Activated CD8-positive, alpha-beta memory T cell treated with anti-CD3 and anti-CD28 coated beads, Interleukin-2, amount 50 U/mL, for 24 hours (primary cell): ENCODE measurements around the gene FBN2.

ENCODE experiments used
- DNase-seq: peaks from one replicate; pipeline ENCODE4 v3.0.0-alpha.2; 2020; ENCODE audit errors: extremely low read depth

FBN2 gene

DNA sequence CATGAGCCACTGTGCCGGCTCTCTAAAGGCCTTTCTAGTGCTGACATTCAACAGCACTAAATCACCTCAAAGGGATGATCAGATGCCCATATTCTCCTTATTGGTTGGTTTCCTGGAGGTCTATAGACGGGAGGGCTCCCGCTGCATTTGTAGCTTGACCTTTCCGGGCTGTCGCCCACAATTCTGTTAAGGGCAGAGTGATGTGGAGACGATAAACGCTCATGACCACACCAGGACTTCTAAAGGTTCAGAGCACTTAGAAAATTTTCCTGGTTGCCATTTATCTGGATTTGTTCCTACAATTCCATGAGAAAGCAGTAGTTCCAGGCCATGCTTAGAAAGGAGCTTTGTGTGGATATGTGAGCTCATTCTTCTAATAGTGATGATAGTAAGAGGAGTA is 284.2 kb downstream of the FBN2 start:
- no peak for DNase-seq

DNA sequence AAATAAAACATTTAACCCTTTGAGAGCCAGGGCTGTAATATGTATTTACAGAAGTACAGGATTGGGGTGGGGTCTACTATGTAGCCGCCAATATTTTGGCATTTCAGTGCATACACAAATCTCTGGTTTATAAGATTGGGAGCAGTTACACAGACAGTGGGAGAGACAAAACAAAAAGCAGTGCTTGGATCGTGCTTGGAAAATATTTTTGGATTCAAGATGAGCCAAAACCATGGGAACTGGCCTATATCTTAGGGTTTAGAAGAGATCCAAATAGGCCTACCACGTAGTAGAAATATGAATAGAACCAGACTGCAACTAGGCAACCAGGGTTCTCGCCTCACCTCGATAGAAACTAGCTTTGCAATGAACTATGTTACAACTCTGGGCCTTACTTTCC is 284.9 kb downstream of the FBN2 start:
- DNase-seq = no peak

DNA sequence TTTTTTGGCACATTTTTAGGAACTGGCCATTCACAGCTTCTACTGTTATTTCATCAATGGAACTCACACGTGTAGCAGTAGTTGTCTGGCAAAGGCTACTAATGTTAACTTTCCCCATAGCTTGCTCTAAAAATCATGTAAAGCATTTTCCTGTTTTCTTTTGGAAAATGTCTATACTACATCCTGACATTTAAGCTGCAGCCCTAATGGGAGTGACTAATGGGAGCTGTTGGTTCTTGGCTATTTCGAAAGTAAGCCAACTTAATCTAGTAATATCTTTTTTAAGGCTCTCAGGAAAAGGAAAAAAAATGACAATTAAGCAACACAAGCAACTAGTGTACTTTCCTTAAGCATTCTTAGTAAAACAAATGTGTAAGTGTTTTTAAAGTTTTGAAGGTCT is 285.3 kb downstream of the FBN2 start:
- no peak for DNase-seq

DNA sequence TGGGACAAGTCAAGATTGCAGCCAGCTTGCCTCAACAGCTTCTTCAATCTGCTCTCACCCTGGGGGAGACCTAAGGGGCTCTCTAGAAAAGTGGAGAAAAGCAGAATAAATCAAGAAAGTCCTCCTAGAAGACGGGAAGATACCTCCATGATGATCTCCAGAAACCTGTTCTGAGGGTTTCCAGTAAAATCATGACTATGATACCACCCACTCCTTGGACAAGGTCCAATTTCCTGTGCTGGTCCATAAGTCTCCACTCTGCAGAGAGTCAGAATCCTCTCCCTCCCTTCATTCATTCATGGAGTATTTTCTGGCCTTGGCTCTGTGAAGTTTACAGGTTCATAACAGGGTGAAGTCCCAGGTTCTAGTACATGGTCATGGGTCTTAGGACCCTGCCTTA is 285.8 kb downstream of the FBN2 start:
- DNase-seq = no peak

DNA sequence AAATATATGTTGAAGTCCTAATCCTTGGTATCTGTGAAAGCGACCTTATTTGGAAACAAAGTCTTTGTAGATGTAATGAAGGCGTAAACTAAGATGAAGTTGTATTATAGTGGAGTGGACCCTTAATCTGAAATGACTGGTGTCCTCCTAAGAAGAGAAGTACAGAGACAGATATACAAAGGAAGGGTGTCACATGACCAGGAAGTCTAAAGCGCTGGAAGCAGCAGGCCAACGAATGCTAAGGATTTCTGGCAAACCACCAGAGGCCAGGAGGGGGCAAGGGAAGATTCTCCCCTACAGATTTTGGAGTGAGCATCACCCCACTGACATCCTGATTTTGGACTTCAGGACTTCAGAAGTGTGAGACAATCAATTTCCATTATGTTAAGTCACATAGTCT is 292.1 kb downstream of the FBN2 start:
- no peak for DNase-seq

DNA sequence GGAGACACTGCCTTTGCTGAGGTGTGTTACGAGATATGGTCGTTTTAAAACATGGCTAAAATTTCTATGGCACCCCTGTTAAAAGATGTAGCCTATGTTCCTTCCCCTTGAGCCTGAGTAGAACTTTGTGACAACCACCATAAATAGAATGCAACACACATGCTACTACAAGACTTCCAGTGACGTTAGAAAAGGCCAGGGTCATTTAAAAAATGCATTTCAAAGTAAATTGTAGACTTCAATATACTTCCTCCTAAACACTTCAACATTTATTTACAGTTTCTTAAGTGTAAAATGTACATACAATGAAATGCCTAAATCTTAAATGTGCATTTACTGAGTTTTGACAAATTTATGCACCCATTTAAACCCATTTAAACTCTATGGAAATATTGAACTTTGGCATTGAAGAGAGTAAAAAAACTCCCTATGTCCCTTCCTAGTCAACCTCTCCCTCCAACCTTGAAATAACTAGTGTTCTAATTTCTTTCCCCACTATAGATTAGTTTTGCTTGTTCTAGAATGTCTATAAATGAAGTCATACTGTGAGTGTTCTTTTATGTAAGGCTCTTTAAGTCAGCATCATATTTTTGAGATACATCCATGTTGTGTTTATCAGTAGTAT is 294.0 kb downstream of the FBN2 start:
- no peak for DNase-seq

DNA sequence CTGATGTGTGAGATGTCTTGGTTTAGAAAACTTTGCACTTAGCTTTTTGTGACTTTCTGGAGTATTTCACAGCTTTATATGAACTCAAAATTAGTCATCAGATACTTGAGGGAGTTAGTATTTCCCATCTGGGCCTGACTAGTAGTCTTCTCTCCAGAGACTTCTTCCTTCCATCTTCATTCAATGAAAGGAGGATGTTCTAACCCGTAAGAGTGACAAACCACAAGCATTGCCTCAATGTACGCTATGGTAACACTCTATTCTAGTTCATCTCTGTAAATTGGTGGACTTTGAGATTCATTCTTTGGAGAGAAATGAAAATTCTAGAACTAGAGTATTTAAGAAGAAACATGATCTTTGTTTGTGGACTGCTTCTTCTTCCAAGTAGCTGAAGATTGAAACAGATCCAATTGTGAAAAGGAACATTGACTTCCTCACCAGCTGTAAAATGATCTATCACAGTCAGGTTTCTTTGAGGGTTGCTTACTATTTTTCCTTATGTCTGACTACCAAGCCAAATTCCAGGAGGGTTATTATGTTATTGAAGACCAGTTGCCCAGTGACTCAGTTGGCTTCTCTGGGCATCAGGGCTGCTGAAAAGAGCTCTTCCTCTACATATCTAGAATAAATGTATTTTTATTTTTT is 296.9 kb downstream of the FBN2 start:
- DNase-seq = no peak

DNA sequence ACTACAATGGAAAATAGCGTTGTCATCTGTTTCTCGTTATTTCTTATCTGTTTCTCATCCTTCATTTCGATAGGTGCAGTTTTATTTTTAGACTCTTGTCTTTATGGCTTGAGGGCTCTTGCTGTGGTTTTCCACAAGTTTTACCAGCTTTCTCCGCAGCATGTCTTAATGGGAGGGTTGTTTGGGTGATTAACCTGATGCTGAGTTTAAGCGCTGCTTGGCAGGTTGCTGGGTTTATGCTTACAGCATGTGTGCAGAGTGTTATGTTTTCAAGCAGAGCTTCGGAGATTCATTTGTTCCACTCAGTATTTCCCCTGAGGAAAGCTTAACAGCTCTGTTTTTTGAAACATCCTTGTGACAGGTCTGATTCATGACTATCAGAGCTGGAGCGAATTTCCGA is 300.5 kb downstream of the FBN2 start:
- no peak for DNase-seq

DNA sequence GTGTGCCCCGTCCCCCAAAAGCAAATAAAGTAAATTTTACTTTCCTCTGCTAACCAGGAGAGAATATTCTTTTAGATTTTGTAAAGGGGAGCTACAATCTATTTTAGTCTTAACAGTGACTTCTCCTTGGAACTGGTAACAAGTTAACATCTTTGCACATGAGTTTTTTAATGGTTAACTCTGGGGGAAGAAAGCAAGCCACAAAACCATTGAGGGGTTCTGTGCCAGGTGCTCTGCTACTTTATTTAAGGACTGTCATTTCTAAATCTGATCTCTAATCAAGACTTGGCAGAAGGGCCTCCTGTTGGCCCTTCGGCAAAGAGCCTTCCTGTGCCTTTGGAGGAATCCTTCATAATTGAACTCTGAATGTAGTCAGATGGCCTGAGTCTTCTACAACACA is 301.0 kb downstream of the FBN2 start:
- no peak for DNase-seq

DNA sequence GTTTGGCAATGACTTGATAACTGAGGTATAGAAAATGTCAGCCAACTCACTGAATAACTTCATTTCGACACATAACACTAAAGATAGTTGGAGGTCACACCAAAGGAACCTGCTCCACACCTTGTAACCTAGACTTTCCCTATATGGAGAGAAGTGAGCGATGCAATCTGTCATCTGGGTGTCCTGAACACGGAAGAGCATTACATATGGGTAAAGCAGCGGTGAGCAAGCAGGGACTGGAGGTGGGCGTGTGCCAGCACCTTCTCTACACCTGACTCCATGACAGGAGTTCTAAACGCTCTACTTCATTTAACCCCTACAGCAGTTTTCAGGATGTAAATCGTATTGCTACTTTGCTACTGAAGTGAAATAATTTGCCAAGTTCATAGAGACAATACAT is 301.7 kb downstream of the FBN2 start:
- DNase-seq = no peak

DNA sequence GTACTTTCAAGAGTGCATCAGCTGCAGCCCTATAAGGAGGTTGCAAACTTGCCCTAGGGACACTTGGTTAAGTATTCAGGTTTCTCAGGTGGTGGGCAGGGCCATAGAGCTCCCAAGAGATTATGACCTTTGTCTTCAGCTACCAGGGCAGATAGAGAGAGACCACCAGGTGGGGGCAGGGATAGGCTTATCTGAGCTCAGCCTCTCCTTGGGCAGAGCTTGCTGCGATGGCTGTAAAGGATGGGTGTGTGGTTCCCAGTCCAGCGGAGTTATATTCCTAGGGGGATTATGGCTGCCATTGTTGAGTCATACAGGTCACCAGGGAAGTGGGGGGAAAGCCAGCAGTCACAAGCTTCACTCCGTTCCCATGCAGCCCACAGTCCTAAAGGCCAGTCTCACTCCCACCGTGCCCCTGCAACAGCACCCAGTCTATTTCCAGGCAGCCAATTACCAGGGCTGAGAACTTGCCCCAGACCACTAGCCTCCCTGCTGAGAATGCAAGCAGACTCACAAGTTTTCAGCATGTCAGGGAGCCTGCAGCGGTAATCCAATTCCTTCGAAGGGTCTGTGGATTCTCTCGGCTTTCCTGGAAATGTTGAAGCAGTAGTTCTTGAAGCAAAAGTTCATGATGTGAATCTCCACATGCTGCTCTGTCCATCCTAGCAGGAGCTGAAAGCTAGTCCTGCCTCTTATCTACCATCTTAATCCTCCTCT is 303.0 kb downstream of the FBN2 start:
- no peak for DNase-seq

DNA sequence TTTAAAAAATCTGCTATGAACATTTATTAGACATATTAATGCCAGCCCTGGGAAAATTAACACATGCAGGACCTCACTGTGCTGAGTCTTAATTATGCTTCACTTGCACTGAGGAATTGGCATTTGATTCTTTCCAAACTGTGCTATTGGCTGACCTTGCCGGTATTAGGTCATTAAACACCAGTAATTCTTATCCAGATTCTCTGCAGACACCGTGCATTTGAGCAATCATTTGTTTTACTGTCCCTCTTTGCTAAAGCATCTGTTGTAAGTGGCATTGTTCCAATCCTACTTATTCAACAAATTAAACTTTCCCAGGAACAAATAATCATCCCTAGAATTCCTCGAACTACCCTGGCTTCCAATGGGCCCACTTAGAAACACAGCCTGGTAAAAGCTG is 309.5 kb downstream of the FBN2 start:
- DNase-seq = no peak

DNA sequence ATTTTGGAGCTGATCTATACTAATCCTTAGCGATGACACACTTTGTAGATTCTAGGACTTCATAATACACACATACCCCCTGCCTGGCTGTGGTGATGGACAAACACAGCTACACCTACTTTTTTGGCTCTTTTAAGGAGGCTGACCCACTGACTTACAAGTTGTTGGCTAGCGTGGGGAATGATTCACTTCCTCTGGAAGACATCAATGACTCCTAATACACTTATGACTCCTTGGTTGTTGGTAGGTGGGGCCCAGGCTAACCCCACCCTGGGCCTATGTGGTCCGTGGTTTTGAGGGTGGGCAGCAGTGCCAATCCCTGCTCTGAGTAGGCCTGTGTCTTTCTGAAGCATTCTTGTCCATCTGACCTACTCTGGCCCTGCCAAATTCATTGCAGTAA is 310.0 kb downstream of the FBN2 start:
- no peak for DNase-seq

DNA sequence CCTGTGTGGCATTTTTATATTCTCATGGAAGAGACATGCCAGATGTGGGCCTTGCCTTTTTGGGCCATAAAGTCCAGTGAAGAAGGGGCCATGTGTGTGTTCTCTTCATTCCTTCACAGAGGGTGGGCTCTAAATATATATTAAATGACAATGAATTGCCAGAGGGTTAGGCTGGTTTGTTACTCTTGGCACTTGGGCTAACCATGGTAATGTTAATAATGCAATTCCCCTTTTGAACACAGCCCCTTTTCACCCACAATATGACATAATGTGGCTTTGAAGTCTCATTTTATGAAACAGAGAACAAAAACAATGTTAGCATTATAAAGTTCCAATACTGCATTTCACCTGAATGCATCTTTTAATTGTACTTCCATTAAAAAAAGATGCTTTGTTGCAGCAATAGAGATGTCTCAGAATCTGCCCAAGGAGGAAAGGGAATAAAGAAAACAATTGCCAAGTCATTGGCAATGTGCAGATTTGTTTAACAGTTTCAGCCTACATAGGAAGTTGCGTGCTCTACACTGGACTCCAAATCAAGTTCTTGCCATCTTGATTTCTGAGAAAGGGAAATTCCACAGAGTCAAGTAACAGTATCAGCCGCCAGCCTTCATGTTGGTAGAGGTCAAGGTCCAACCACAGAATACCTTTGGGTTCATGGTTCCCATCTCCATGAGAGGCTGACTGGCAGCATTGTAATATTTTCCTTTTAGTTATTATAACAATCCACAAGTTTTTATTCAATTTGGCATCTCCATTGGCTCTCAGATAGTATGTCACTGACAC is 312.6 kb downstream of the FBN2 start:
- DNase-seq = no peak

DNA sequence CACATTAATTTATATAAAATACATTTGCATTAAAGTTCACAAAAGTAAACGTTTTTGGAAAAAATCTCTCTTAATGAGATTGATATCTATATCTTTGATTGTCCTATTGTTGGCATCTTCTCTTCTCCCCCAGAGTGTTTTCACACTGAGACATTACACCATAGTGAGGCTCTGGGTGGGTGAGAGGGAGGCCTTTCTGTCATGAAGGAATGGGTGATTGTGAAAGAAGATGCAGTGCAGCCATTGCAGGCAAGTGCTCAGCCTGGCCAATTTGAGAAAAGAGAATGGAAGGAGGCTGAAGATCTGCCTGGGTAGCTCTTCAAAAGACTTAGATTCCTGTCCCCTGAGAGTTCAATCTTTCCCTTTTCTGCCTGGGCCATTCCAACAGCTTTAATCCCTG is 313.7 kb downstream of the FBN2 start:
- DNase-seq = no peak

DNA sequence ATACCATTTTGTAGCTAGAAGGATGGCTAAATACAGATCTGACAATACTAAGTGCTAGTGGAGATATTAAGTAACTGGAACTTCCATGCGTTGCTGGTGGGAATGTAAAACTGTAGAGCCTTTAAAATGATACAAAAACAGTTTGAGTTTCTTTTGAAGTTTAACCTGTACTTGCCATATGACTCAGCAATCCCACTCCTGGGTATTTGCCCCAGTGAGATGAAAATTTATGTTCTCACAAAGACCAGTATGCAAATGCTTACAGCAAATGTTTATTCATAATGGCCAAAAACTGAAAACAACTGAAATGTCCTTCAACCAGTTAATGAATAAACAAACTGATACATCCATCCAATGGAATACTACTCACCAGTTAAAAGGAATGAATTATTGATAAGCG is 317.2 kb downstream of the FBN2 start:
- no peak for DNase-seq

DNA sequence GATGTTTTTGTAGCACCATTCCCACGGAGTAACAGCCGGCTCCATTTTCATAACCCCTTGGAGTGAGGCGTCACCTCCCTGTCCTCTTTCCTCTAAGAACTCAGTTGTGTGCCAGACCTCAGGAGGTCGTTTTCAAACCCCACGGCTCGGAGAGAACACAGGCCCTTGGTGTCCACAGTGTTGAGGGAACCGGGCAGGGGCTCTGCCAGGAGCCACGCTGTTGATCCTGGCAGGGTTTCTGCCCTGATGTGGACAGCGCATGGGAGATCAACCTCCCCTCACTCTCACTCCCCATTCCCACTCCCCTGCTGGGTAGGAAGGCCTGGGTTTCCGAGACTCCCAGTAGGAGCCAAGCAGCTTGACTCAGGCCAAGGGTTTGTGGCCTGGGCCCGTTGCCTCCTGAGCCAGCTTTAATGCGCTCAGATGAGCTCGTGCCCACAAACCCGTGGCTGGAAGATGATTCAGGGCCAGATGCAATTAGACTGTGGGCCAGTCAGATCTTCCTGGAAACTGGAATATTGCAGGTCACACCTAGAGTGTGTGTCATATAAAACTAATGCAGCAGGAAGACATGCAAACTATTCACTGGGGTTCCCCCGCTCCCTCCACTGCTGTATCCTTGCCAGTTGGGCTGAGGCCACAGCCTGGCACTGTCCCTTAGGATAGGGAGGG is 321.0 kb downstream of the FBN2 start:
- no peak for DNase-seq

DNA sequence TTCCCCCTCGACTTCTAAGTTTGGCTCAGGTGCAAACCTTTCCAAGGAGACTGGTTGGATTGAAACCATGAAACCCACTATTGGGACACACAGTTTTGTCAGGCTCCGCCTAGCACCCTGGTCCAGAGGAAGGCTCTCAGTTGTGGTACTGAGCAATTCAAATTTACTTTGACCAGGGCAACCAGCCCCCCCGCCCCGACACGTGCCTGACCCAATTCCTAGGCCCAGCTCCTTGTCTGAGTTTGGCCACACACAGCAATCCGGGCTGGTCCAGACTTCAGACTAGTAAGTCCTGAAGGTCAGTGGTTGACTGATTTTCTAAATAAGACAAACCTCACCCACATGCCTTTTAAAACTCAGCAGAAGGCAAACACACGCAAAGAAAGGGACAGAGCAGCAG is 321.8 kb downstream of the FBN2 start:
- DNase-seq = no peak

DNA sequence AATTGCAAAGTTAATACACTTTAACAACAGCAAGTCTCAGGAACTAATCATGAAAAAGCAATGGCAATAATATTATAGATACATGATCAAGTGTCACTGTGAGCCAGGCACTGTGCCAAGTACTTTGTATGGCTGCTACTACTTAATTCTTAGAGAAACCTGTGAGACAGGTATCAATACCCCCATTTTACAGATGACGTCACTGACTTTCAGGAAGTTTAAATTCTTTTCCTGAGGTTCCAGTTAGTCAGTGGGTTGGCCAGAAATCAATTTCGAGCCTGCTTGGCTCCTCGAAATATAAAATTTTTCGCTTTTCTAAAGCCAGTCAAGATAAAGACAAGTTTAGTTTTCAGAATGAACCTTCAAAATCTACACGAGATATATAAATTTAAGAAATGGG is 324.2 kb downstream of the FBN2 start:
- DNase-seq = no peak

DNA sequence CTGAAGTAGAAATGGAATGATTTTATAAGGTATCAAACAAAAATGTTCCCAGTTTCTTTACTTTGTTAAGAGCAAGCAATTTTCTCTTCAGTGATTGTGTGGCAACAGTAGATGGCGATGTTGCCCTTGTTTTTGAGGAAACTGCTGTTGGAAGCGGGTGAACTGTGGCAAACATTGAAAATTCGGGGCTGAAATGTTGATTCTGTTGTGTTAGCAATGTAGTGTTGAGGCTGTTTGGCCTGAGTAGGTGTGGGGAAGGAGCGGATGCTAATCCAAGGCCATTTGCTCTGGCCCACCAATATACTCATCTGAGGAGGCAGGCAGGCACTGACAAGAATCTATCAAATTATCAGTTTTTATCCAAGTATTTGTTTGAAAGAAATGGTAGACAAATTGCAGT is 324.7 kb downstream of the FBN2 start:
- no peak for DNase-seq

DNA sequence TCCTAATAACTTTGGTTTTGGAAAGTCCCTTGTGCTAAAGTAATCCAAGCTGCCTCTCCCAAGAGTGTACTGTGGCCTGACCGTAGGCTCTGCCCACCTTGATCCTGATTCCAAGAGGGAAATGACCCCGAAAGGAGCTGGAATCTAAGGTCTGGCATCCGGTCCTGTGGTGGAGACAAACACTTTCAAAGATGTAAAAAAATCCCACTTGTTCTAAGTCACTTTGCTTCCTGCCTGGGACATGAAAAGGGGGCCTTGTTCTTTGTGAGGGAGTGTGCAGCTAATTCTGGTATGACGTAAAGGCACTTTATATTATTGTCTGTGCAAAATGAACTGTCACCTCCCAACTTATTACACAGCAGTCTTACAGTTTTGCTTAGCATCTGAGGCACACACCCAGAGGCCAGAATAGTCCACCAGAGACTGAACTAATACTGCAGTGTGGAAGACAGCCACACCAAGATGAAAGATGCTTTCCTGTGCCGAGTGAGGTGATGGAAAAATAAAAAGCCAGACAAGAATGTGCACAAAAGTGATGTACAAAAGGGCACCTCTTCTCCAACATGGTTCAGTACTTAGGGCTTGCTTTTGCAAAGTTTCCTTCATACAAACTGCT is 325.7 kb downstream of the FBN2 start:
- DNase-seq = no peak

DNA sequence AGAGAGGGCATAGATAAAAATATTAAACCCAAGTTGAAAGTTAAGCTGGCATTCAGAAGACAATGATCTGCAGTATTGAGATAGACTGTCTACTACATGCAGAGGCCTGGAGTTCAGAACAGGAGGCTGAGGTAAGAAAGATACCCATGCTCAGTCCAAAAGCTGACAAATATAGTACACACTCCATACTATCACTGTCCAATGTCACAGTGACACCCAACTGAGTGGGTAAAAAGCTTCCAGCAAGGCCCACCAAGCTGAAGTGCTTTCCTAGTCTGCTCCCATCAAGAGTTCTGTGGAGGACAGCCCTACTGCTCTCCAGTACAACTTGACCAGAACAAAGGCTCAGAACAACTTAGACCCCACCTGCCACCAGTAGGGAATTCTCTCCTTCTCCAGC is 329.6 kb downstream of the FBN2 start:
- DNase-seq = no peak
